Germinal center (tissue), 1 donor: Measurements from ENCODE around the gene CFAP20DC.
"Not testable (repeated sequence)": the region's sequence is repeated elsewhere in the genome, so short reads cannot be mapped to it uniquely, and the experiment has no call there.

Experiments used
- DNase-seq: peaks from one replicate; pipeline ENCODE4 v3.0.0; 2012; ENCODE audit warnings: mixed read lengths, low spot score

CFAP20DC gene

DNA sequence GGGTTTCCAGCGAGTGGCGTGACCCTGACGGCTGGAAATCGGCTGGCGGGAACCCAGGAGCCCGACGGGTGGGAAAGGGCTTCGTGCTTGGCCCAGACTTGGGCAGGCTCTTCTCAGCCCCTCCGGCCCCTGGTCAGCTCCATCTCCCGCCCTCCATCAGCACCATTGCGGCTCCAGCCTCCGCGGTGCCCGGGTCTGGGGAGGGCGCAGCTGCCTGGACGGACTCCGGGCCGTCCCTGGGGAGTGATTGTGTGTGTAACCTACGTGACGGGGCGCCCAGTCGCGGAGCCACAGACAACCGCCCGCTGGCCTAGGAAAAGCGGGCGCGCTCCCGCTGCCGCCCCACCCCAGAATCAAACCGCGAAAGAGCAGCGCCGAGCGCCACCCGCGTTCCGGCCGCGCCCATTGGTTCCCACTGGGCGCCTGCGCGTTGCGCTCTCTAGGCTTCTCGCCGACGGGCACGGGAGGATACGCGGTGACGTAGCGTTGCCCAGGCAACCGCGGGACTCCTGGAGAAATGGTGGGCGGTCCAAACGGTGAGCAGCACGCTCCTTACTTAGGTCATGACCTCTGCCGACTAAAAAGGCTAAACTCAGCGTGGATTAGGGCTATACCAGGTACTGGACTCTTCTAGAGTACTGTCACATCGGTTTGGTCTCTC is at the start of gene CFAP20DC:
CFAP20DC (minus strand) TSS at position 355 of the 661 bp plus-strand sequence. CDS start 394 bp downstream, outside the sequence.
- peak; percentile 97 for DNase-seq

DNA sequence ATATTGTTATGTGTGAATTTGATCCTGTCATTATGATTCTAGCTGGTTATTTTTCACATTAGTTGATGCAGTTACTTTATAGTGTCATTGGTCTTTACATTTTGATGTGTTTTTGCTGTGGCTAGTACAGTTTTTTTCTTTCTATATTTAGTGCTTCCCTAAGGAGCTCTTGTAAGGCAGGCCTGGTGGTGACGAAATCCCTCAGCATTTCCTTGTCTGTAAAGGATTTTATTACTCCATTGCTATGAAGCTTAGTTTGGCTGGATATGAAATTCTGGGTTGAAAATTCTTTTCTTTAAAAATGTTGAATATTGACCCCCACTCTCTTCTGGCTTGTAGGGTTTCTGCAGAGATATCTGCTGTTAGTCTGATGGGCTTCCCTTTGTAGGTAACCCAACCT is 48.7 kb upstream of the CFAP20DC start:
- DNase-seq = not testable (repeated sequence)

DNA sequence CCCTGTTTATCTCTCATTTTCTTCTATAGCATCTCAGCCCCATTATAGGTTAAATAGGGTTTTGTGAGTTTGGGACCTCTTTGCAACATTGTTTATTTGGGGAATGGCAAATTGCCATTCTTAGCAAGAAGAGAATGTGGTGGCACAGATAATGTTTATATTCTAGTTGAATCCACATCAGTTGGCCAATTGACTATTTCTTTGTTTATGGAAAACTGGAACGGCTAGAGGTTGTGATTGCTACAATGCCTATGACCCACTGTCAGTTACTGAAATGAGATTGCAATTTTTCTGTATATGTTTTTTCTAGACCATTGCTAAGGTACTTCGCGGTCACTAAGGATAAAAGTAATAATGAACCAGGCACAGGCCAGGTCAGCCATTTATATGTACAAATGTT is 44.6 kb upstream of the CFAP20DC start:
- DNase-seq = no peak

DNA sequence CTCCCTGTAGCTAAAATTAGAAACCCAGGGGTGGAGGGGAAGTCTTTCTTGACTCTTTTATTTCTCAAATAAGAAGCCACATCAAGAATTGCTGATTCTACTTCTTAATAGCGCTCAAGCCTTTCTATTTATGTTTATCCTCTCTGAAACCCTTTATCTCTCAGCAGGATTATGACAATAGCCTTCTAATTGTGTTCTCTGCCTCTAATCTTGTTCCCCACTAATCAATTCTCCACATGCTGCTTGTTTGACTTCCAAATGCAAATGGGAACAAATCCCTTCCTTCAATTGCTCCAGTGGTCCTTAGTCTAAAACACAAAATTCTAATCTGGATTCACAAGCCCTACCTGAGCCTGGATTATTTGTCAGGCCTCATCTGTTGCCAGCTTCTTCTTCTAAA is 43.7 kb upstream of the CFAP20DC start:
- no peak for DNase-seq

DNA sequence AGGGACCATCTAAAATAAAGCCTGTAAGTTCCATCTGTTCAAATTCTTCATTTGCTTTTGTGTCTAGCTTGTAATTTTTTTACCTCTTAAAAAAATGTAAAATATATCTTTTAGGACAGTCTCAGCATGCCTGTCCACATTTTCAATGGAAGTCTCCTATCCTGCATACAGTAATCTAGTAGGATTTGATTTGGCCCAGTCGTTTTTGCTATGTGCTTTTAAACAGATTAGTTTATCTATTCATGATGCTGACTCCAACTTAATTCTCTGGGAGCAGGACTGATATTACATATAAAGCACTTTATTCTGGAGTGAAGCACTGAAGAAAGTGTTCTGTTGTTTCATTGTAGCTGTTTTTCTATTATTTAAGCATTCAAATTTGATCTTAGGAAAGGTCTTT is 38.9 kb upstream of the CFAP20DC start:
- DNase-seq = no peak

DNA sequence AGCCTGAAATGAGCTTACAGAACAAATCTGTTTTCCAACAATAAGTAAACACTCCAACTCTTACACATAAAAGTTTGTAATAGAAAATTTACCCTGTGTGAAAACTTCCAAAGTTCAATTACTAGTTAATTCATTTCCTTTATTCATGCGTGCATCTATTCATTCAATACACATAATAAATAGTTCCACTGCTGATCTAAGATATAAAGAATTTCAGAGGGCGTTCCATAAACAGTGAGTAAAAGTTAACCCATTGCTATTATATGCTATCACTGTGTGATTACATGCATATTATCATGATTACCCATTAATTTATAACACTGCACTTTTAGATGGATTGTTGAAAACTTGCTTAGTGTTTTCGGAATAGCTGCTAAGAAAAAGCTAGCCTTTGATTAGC is 36.2 kb upstream of the CFAP20DC start:
- DNase-seq = no peak

DNA sequence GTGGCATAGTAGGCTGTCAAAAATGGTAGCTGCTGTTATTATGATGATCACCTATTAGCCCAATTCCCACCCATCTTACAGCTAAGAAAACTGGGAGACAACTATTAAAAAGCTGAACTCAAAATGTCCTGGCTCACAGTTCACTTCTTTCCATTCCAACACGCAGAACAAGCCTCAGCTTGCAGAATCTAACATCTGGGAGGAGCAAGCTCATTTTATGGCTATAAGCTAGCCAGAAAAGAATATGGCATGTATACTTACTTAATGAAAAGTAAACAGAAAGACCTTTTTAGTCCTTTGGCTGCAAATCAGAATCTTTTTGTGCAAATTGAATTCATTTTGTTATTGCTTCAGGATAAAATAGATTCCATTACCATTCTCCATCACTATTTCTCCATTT is 34.8 kb upstream of the CFAP20DC start:
- DNase-seq = no peak

DNA sequence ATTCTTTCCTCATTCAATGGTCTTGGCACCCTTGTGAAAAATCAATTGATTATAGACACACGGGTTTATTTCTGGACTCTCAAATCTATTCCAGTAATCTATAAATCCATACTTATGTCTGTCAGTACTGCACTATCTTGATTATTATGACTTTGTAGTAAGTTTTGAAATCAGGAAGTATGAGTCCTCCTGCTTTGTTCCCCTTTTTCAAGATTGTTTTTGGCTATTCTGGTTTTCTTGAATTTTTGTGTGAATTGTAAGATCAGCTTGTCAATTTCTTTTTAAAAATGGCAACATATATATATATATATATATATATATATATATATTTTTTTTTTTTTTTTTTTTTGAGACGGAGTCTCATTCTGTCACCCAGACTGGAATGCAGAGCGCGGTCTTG is 32.3 kb upstream of the CFAP20DC start:
- no peak for DNase-seq

DNA sequence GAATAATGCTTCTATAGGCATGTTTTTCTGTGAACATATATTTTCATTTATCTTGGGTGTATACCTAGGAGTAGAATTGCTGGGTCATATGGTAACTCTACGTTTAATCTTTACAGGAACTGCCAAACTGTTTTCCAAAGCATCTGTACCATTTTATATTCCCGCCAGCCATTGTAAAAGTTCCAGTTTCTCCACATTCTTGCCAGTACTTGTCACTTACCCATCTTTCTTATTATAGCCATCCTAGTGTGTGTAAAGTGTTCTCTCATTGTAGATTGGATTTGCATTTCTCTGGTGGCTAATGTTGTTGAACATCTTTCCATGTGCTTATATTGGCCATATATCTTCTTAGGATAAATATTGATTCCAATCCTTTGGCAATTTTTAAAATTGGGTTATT is 31.2 kb upstream of the CFAP20DC start:
- no peak for DNase-seq

DNA sequence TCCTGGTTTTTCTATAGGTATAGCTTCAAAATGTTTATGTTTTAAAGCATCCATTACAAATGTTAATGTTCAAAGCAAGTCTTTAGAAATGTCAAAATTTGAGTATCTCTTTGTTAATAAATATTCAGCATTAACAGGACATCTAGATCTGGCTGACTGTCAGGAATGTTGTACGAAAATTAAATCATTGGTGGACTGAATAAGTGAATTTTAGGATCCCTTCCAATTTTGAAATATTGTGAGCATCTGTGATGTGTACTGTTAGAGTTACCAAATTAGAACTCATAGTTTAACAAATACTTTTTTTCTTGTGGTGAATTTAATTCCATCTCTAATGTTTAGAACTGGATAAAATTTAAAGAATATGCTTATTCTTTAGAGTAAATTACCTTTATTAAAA is 30.1 kb upstream of the CFAP20DC start:
- DNase-seq = no peak

DNA sequence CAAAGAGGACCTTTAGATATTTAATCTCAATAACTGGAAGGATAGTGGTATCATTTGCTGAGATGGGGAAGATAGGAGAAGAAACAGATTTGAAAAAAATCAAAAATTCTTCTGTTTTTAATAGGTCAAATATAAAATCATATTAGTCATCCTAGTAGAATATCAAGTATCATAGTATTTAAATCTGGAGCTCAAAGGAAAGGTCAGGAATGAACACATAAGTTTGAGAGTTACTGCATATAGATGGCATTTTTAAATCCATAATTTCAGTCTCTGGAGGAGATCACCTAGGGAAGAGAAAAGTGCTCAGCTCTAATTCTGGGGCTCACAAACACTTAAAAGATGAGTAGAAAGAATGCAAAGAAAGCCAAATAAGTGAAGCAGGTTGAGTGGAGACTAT is 24.9 kb upstream of the CFAP20DC start:
- DNase-seq = no peak

DNA sequence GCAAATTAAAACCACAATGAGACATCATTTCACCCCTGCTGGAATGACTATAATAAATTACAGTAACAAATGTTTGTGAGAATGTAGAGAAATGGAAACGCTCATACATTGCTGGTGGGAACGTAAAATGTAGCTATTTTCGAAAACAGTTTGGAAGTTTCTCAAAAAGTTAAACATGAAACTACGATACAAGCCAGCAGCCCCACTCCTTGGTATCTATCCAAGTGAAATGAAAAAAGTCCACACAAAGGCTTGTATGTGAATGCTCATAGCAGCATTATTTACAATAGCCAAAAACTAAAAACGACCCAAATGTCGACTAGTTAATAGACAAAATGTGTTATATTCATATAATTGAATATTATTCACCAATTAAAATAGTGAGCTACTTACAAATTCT is 22.9 kb upstream of the CFAP20DC start:
- no peak for DNase-seq

DNA sequence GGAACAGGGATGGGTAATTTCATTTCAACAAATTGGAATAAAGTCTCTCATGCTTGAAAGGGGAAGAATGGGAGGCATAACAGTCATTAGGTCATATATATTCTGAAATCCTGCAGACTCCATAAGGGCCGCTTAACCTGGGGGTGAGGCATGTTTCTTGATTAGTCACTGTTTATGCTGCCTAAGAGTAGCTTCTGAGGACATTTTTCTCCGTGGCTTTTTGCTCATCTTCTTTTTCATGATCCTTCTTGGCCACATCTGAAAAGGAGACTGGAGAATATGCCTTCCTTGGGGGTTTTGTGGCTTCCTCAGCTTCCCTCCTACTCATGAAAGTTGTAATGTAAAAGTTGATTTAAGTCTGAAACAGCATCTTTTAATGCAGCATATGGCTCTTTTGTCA is 20.0 kb upstream of the CFAP20DC start:
- no peak for DNase-seq

DNA sequence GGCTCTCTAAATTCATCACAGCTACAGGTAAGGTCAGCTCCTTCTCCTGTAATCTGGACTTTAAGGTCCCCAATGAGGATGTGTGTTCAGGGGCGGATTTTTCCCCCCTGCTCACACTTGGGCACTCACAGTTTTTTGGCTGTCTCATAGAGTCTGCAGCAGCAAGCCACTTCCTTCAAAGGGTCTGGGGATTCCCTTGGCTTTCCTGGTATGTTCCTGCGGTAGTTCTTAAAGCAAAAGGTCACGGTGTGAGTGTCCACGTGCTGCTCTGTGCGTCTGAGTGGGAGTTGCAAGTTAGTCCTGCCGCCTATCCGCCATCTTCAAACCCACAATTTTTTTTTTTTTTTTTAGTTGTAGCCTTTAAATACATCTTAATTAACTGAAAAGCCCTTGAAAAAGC is 15.4 kb upstream of the CFAP20DC start:
- DNase-seq = no peak

DNA sequence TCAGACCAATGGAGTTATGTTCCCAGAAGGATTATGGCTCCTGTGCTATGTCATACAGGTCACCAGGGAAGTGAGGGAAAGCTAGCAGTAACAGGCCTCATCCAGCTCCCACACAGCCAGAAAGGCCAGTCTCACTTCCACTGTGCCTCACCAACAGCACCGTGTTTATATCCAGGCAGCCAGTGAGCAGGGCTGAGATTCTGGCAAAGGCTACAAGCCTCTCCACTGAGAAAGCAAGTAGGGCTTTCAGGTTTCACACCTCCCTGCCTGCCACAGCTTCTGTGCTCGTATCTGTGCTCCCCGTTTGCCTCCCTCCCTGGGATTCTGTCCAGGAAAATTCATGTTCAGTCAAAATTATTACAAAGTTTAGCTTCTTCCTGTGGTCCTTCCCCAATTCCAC is 14.9 kb upstream of the CFAP20DC start:
- no peak for DNase-seq

DNA sequence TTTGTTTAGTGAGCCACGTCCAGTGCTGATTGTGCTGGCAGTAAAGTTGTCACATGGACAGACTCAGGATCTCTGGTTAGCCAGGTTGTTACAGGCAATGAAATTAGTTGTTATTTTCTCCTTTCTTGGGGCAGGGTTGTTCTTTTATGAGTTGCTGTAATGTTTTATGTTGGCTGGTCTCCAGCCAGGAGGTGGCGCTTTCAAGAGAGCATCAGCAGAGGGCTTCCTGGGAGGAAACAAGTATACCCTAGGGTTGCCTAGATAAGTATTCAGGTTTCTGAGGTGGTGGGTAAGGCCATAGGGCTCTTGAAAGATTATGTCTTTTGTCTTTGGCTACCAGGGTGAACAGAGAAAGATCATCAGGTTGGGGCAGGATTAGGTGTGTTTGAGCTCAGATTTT is 14.5 kb upstream of the CFAP20DC start:
- no peak for DNase-seq

DNA sequence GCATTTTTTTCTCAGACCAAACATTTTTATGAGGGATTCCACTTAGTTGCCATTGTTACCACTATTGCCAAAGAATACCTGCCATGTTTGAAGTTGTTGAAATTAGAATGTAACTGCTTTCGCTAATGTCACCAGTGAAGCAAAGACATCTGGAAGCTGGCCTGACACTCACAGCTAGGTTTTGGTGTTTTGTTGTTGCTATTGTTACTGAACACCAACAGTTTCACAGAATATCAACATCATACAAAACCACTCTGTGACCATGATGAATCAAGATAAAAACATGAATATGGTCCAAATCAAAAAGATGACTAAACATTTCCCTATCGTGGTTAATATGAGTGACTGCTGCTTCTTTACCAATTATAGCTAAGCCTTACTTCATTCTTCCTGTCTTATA is 6.9 kb upstream of the CFAP20DC start:
- DNase-seq = no peak

DNA sequence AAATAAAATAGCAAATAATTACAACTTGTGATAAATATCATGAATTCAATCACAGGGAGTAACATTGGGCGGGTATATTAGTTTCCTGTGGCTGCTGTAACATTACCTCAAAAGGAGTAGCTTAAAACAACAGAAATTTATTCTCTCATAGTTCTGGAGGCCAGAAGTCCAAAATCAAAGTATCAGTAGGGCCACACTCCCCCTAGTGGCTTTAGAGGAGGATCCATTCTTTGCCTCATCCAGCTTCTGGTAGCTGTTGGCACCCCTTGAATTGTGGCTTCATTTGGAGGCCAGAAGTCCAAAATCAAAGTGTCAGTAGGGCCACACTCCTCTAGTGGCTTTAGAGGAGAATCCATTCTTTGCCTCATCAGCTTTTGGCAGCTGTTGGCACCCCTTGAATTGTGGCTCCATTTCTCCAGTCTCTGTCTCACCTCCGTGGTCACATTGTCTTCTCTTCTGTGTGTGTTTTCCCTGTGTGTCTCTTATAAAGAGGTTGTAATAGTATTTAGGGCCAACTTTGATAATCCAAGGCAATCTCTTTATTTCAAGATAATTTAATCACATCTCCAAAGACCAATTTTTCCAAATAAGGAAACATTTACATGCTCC is 3.1 kb upstream of the CFAP20DC start:
- DNase-seq = peak; percentile 26

DNA sequence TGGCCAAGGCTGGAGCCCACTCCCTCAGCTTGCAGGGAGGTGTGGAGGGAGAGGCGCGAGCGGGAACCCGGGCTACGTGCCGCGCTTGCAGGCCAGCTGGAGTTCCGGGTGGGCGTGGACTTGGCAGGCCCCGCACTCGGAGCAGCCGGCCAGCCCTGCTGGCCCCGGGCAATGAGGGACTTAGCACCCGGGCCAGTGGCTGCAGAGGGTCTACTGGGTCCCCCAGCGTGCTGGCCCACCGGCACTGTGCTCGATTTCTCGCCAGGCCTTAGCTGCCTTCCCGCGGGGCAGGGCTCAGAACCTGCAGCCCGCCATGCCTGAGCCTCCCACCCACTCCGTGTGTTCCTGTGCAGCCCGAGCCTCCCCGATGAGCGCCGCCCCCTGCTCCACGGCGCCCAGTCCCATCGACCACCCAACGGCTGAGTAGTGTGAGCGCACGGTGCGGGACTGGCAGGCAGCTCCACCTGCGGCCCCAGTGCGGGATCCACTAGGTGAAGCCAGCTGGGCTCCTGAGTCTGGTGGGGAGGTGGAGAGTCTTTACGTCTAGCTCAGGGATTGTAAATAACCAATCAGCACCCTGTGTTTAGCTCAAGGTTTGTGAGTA is 1.1 kb upstream of the CFAP20DC start:
- not testable (repeated sequence) for DNase-seq

DNA sequence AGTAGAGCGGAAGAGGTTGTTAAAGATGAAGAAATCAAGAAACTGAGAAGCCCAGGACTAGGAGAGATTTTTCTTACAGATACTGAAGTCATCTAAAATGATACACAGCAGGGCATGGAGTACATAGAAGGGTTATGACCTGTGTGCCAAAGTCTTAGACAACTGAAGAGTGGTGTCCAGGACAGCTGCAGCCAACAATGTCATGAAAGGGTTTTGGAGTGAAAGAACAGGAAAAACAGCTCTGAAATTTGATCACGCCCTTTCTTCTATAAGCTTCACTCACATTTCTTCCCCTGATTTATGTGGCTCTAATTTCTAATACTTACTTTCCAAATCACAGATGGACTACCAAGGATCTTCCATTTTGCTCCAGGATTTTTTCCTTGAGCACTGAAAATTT is 3.0 kb downstream of the CFAP20DC start:
- DNase-seq = no peak

DNA sequence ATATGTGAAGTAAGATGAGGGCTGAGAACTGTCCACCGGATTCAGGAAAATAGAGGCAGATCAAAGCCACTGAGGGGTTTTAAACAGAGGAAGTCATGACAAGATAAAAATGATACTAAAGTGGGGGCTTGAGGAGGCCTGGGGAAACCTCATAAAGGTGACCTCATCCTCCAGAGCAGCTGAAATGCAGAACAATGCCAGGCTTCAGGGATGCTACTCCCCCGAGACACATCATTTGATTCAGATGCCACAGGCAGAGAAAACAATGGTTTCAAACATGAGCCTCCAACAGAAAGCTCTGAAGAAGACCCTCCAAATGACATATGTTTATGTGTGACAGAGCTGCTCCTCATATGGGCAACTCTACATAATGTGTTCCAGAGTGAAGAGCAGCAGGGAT is 6.4 kb downstream of the CFAP20DC start:
- no peak for DNase-seq

DNA sequence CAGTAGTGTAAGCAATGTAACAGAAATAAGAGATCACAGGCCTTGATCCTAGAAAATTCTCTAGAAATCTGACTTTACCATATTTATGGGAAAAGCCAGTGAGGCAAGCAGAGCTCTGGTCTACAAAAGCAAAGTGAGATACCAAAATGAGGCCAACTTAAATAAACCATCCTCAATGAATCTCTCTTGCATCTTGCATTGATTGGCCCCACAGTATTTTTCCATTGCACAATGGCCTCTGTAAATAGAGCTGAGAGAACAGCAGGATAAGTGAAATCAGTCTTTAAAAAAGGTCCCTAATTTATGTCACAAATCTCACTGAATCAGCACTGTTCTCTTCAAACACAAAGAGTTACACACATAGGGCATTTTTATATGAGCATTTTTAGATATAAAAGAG is 8.9 kb downstream of the CFAP20DC start:
- no peak for DNase-seq

DNA sequence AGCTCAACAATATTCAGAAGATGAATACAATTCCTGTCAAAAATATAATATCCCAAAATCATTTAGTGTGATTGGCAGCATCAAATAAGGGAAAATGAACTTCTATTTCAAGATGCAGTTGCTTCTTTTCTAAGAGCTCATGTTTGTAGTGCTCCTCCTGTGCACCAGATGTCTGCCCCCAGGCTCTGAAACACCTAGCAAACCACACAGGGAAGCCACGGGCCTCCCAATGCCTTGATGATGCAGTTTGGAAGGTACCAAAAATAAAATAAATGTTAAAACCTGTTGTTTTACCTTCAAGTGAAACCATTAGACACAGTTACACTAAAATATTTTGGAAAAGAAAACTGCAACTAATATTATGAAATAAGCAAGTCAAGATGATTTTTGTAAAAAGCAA is 22.2 kb downstream of the CFAP20DC start:
- DNase-seq = no peak

DNA sequence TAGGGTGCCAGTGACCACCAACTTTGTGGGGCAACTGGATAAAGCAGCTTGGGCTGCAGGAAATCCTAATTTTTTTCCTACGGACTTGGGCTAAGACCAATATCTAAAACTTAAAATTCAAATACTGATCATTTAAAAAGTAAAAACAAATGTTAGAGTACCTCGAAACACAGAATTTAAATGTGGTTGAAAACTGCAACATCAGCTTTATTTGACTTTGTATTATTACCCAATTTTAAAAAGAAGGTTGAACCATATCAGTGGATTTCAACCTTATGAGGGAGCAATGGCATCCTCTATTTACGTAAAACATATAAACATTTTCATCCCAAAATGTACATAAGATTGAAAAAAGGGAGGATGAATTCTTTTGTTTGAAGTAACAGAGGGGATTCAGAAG is 26.2 kb downstream of the CFAP20DC start:
- no peak for DNase-seq
